Erythroblast (primary cell): ENCODE measurements around the gene MMP25.
"Not testable (repeated sequence)": the region's sequence is repeated elsewhere in the genome, so short reads cannot be mapped to it uniquely, and the experiment has no call there.

ENCODE experiments used
- GATA1 ChIP-seq: IDR thresholded peaks from 2 replicates; pipeline ENCODE4 v1.6.1; 2011; ENCODE audit warnings: low read depth, mild to moderate bottlenecking, control low read depth, low read length, moderate library complexity
- POLR2A ChIP-seq: IDR thresholded peaks from 2 replicates; pipeline ENCODE4 v1.6.1; 2011; ENCODE audit warnings: mild to moderate bottlenecking, low read length

DNA sequence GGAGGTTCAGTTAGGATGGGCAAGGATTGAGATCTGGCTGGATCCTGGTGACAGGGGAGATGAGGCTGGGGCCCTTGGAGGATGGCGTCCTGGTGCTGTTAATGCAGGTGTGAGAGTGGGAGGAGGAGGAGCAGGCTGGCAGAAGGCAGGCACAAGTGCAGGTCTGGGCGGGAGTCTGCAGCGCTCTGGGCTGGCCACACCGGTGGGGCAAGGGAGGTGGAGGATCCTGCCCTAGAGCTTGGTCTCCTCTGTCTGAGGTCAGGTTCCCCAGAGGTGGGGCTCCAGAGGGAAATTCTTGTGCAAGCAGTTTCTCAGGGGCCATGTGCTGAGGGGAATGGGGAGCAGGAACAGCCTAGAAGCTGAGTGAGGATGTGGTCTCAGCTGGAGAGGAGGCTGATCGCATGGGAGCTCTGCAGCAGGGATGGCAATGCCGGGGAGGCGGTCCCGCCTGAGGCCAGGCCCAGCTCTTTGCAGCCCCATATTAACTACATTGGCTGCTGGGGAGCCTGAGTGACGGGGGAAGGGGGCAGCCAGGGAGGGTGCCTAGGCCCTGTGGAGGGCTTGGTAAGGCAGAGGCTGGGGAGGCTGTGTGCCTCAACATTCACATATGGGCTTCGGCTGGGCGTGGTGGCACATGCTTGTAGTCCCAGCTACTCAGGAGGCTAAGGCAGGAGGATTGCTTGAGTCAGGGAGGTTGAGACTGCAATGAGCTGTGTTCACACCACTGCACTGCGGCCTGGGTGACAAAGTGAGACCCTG is 6.4 kb downstream of the MMP25 start:
- not testable (repeated sequence) for TF ChIP-seq POLR2A, GATA1
